Ammon's horn (tissue), 1 donor: Measurements from ENCODE around the gene MMP20.

Source experiments
- DNase-seq: peaks from one replicate; pipeline ENCODE4 v3.0.0-alpha.2; 2016; ENCODE audit warnings: low spot score

MMP20 gene

DNA sequence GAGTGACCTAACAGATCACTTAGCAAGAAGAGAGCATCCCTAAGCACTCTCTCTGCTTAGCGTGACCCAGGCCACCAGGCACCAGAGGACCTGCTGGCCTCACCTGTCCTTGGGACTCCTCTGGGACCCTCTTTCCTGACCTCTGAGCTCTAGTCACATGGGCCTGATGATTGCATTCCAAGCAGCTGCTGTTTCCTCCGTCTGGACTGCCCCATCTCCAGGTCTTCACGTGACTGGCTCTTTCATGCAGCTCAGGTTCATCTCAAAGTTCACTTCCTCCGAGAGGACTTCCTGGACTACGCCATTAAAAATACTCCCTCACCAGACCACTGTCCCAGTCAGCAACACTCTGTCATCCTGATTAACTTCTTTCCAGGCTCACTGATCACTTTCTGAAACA lies 2.9 kb downstream of the MMP20 start:
- DNase-seq, result no peak

- DNase-seq, result no peak
Measured at GRCh38 chr11:102620818-102621561, 4.1 kb downstream of the MMP20 start.

GRCh38 chr11:102620179-102620578 lies 5.0 kb downstream of the MMP20 start:
- DNase-seq, result no peak

DNA sequence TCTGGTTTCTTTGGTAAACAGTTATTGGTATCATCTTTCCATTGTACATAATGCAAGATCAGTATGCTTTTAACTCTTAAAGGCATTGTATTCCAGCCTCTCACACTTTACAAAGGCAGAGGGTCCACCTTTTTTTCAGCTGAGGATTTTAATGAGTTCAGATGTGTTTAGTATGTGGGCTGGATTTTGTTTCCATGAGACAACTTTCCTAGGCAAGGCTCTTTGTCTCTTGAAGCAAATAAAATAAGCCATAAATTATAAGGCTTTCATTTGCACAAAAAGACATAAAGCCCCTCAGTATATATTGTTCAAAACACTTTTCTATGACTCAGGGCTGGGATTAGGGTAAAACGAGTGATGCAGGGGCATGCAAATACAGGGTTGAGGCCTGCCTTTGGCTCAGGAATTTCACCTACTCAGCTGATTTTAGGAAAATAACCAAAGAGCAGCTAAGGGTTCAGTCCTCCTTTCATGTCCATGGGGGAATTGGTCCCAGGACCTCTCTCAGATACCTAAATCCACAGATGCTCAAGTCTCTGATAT lies 7.6 kb downstream of the MMP20 start:
- DNase-seq, result no peak

DNA sequence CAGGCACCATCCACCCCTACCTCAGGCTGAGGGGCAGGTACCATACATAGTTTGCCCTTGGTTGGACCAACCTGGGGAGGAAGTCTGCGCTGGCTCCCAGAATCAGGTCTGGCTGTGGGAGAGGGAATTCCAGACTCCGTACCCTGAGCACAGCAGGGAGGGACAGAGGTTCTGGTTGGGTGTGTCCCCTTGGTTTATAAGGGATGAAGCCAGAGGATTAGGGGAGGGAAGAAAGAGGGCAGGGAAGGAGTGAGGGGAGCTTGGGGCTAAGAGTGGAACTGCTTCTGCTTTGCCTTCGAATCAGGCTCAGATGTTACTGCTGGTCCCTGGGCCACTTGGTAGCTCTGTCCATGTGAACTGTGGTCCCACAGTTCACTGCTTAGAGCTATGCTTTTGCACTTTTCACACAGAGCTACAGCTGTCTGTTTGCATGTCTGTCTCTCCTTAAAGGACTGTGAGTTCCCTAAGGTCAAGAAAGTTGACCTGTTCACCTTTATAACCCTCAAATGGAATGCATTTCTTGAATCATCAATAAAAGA lies 9.2 kb downstream of the MMP20 start:
- DNase-seq, result no peak

DNA sequence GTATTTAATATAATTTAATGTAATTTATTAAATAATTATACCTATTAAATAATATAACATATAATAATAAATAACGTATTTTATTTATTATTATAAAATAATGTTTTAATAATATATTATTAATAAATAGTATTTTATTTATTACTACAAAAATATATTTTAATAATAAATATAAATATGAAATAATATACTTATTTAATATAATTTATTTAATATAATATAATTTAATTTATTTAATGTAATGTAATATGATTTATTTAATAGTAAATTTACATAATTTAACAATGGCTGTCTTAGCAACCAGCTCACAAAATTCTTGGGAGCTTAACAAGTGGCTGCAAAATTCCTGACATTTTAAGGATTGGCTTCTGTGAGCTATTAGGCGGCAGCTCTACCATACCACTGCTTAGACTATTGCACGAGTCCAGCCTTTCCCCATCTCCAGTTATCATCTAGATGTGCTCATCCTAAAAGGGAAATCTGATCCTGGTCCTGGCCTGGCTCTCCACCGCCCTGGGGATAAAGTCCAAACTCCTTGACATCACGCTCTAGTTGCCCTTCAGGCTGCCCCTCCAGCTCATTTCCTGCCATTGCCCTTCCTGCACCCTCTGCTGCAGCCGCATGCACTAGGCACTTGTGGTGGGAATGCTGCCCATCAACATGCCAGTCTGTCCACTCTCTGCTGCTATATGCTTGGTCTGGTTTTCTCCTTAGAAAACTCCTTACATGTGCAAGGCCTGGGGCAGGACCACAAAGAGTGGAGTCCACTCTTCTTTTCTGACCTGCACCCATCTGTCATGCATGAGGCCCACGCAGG lies 9.8 kb downstream of the MMP20 start:
- no peak for DNase-seq

DNA sequence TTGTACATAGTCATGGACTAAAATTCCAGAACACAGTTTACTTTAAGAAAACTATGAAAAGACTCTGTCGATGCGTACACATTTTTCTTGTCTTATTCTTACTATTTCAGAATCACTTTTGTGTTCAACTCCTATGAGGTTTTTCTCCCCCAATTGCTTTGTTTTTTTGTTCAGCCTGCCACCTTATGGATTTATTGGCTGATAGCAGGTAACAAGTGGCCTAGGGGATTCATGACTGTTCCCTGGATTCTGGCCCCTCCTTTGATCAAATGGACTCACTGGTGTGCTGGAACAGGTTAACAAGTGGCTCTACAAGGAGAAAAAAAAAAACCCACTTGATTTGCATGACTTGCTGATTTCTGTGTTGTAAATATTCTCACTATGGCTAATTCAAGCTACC lies 10.6 kb downstream of the MMP20 start:
- no peak for DNase-seq

GRCh38 chr11:102614031-102614430 lies 11.1 kb downstream of the MMP20 start:
- DNase-seq, result no peak

DNA sequence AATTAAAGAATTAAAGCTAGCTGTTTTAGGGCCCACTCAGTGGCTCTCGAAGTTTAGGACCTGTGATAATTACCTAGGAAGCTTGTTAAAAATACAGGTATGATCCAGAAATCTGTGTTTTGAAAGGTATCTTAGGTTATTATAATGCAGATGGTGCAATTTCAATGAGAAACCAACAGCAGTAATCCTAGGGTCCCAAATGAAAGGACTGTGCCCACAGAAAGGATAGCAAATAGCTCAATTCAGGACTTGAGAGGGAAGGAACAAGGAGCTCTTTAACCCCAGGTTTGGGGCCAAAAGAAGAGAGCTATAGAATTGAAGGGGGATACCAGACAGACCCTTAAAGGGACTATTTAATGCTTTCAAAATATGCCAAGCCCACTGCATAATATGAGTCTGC lies 11.7 kb downstream of the MMP20 start:
- DNase-seq, result no peak

DNA sequence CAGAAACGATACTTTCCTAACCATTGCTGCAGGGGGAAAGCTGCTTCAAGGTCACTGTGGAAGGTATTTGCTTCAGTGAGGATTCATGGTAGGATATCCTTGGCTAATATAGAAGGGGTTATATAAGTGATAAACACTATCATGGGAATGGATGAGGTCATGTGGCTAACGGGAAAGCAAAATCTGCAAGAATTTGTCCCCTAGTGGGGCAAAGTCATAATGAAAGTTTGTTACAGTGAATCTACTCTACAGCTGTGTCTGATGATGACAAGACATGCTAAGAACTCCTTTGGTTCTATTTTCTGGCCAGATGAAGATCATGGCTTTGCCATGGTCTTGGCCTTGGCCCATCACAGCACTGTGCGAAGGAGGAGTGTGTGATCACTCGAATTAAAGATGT lies 13.8 kb downstream of the MMP20 start:
- no peak for DNase-seq

DNA sequence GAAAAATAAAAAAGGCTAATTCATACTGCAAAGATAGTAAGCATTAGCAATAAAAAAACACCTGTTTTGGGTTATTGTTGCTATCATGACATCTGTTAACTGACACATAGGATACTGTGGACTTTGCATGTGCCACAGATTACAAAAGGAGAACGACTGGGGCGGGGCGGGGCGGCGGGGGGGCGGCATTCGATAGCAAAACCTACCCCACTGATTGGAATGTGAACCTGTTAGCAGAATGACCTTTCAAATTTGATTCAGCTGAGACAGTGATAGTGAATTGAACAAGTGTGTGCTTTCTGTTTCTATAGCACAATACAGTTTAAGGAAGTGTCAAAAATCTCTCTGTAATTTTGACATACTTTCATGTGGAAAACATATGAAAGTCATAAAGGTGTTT lies 14.9 kb downstream of the MMP20 start:
- no peak for DNase-seq

DNA sequence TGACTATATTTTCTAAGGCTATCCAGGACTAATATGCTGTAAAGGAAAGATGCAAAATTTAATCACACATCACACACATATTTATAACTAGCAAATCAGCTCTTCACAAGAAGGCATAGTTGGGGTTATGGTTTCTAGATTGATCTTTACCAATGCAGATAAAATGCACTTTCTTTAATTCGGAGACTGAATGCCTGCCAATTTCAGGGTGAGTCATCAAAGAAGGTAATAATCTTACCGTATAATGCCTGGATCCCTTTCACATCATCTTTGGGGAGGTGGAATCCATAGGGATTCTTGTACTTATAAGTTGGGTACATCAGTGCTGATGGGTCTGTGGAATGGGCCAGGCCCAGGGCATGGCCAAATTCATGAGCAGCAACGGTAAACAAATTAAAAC lies 16.4 kb downstream of the MMP20 start:
- no peak for DNase-seq

DNA sequence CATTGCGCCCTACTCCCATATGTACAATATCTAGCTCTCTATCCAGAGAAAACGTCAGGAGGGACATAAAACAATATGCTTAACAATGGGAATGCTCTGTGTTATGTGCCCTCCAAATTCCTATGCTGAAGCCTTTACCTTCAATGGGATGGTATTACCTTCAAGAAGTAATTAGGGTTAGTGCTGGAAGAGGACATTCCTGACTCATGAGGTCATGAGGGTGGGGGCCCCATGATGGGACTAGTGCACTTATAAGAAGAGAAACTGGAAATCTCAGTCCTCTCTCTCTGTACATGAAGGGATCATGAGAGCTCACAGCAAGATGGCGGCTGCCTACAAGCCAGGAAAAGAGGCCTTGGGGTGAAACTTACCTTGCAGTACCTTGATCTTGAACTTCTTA lies 20.3 kb downstream of the MMP20 start:
- no peak for DNase-seq

- DNase-seq, result no peak
Measured at GRCh38 chr11:102604011-102604410, 21.1 kb downstream of the MMP20 start.

DNA sequence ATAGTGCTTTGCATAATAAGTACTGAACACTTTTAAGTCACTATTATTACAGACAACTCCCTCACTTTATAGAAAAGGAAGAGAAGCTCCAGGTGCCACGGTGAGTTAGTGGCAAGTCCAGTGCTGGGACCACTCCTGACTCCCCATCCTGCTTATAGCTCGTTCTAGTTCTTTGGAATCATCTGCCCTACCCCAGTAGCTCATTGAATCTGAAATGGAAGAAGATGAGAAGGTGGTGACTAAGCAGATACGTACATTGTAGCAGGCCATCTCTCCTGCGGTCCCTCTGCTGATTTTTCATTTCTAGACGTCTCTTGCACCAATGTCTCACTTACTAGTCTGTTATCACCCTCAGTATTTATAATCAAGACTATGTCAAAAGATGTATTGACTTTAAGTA lies 21.6 kb downstream of the MMP20 start:
- DNase-seq, result no peak

DNA sequence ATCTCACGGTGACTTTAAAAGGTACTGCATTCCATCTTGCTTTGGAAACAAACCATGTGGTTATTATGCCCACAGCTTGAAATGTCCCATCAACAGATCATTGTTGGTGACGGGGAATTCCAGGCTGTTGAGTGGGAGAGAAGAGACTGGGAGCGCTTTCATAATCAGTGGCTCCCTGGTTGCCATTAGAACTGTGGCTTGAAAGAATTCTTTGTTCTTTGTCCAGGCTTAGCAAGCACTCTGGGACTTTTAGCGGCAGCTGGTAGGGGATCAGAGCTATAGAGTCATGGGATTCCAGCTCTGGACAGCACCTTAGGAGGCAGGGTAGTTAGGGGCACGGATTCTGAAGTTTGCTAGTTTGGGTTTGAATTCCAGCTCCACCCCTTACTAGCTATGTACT lies 22.0 kb downstream of the MMP20 start:
- peak; percentile 91 for DNase-seq

GRCh38 chr11:102600666-102601065 lies 24.5 kb downstream of the MMP20 start:
- no peak for DNase-seq

DNA sequence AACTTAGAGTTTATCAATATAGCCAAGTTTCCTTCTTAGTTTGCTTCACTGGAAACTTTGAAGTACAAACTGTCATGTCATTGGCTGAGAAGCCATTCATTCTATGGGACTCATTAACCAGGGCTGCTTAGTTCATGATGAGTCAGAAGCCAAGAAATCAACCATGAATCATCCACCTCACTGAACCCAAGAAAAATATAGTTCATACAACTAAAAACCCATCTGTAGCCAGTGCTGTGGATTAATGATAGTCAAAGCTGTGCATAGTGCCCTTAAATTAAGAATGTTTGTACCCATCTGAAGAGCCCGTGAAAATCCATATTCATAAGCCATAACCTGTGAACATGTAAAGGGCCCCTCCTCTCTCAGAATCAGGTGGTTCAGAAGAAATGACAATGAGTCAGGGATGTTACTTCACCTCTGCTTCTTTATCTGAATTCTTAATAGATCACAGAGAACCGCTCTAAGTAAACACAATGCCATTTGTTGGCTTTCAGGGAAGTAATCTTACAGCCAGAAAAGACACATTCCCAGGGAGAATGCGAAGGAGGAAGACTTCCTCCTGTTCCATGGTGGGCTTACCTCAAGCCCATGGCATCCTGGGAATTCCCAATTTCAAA lies 25.4 kb downstream of the MMP20 start:
- DNase-seq, result no peak

DNA sequence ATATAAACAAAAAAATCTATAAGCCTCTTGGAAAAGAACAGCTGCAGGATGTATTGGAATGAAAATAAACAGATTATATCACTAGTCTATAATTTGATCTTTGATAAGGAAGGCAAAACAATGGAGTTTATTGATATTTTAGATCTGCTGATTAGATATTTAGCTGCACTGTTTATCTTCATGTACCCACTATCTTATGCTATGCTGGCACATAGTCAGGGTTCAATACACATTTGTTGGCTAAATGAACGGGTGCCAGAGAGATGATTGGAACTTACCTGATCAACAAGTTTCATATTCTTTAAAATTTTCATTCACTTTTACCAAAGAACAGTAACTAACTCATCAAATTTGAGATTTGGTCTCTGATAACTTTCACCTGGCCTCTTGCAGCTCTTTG lies 26.9 kb downstream of the MMP20 start:
- DNase-seq, result no peak

DNA sequence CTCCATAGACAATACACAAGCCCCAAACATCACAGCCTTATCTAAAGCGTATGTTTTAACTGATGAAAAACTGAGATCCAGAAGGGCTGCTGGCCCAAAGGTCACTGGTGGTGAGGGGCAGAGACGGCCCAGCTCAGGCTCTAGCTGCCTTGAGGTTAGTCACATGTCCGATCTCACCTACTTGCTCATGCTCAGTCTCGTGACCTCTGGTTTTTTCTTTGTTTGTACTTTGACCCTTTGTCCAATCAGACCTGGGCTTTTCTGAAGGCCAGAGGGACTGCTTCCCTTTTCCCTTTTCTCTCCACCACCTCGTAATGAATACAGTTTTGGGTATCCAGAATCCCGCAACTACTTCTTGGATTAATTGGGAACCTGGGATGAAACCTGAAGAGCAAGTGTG lies 28.6 kb downstream of the MMP20 start:
- DNase-seq, result no peak

GRCh38 chr11:102592634-102593581 lies 32.2 kb downstream of the MMP20 start:
- DNase-seq, result no peak
